Ectodermal cell (in vitro differentiated cells): Measurements from ENCODE around the gene ZNF277.

ENCODE experiments used
- H3K27ac ChIP-seq: 2 replicates; pipeline ENCODE4 v1.7.0; 2013; ENCODE audit warnings: mild to moderate bottlenecking, low read depth, low read length; ENCODE audit not compliant: insufficient read depth, poor library complexity, severe bottlenecking
- H3K27me3 ChIP-seq: 2 replicates; pipeline ENCODE4 v1.7.0; 2013; ENCODE audit warnings: mild to moderate bottlenecking, low read length; ENCODE audit not compliant: insufficient read depth, control insufficient read depth, poor library complexity, severe bottlenecking
- H3K36me3 ChIP-seq: one replicate; pipeline ENCODE4 v1.7.0; 2013; ENCODE audit warnings: low read length; ENCODE audit not compliant: control insufficient read depth, insufficient read depth
- H3K4me1 ChIP-seq: one replicate; pipeline ENCODE4 v1.7.0; 2013; ENCODE audit warnings: low read length; ENCODE audit not compliant: control insufficient read depth, insufficient read depth
- H3K4me3 ChIP-seq: 2 replicates; pipeline ENCODE4 v1.7.0; 2013; ENCODE audit warnings: low read depth, low read length, control low read depth; ENCODE audit not compliant: insufficient read depth
- H3K9me3 ChIP-seq: 2 replicates; pipeline ENCODE4 v1.7.0; 2013; ENCODE audit warnings: mild to moderate bottlenecking, low read length, moderate library complexity; ENCODE audit not compliant: control insufficient read depth
- WGBS, 2 experiments: methylation state at CpG; one replicate each; pipeline ENCODE4 v1.1.7; 2013; ENCODE audit warnings: missing lambda C conversion rate in 2 of 2; 5-methylcytosine and 5-hydroxymethylcytosine counted together

ZNF277 gene

DNA sequence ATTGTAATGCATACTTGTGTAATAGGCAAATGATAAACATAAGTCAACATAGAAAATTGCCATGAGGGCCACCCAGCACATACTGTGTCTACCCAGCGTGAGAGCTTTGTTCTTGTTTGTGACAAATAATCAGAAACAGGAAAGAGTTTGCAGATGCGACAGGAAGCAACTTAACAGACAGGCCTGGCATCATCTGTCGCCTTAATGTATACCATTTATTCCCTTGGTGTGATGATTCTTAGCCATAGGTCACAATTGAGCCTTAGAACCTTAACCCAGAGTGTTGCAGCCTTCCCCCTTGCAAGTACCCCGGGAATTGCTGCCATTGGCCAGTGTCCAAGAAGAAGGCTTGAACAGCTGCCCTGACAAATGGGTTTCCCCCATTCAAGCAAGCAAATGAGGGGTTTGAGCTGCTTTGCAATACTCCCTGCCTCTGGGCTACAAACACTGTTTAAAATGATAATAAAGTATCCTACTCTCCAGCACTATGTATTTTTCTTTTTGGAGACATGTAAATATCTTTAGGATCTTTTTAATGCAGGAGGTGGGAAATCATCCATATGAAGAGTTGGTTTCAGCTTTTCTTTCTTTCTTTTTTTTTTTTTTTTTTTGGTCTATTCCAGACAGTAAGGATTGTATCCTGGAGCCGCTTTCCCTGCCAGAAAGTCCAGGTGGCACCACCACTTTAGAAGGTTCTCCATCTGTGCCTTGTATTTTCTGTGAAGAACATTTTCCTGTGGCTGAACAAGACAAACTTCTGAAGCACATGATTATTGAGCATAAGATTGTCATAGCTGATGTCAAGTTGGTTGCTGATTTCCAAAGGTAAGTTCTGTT lies 80.0 kb downstream of the ZNF277 start:
- H3K27me3 ChIP-seq = no peaks in the 10 kb centered on the region
- no peaks in the 10 kb centered on the region for H3K4me1 ChIP-seq
- WGBS, 2 experiments = 89 to 94% methylated on average over 5 of the region's 5 CpGs
- no peaks in the 10 kb centered on the region for H3K9me3 ChIP-seq
- no peak overlapping the region for H3K4me3 ChIP-seq
- H3K27ac ChIP-seq = no peak overlapping the region
- H3K36me3 ChIP-seq = no peaks in the 10 kb centered on the region

DNA sequence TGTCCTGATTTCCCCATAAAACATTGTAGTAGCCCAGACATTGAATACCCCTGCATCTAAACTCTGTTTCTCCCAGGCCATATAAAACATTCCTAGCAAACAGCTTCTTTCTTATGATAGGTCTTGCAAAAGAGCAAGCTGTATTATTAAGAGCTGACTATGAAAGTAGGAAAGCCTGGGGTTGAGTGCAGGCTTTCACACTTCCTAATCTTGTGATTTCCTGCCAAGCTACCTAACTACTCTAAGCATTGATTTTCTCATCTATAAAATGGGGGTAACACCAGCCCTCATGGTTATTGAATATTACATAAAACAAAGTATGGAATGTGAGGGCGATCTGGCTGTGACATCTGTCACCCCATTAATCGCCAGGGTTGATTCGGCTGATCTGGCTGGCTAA lies 81.8 kb downstream of the ZNF277 start:
- no peaks in the 10 kb centered on the region for H3K27me3 ChIP-seq
- H3K4me1 ChIP-seq = no peaks in the 10 kb centered on the region
- H3K36me3 ChIP-seq = no peaks in the 10 kb centered on the region
- H3K27ac ChIP-seq = no peak overlapping the region
- H3K4me3 ChIP-seq = no peak overlapping the region
- no peaks in the 10 kb centered on the region for H3K9me3 ChIP-seq
- WGBS, 2 experiments = 84 to 92% methylated on average over 3 of the region's 3 CpGs

DNA sequence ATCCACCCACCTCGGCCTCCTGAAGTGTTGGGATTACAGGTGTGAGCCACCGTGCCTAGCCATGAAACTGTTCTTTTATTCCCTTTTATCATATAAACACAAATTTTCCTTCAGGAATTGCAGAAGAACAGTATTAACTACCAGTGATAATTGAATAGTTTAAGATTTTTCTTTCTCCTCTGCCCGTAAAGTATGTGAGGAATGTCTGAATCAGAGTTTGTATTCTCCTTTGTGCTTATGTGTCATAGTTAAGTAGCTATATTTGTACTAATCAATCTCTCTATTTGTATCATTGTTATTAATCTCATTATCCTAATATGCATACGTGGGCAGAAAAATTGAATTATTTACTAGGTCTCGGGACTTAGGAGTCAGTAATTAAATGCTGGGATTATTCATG lies 83.6 kb downstream of the ZNF277 start:
- H3K9me3 ChIP-seq = no peaks in the 10 kb centered on the region
- H3K36me3 ChIP-seq = no peaks in the 10 kb centered on the region
- no peaks in the 10 kb centered on the region for H3K27me3 ChIP-seq
- no peak overlapping the region for H3K27ac ChIP-seq
- H3K4me1 ChIP-seq = no peaks in the 10 kb centered on the region
- 85 to 91% methylated on average over 2 to 4 of the region's 5 CpGs for WGBS, 2 experiments
- no peak overlapping the region for H3K4me3 ChIP-seq

DNA sequence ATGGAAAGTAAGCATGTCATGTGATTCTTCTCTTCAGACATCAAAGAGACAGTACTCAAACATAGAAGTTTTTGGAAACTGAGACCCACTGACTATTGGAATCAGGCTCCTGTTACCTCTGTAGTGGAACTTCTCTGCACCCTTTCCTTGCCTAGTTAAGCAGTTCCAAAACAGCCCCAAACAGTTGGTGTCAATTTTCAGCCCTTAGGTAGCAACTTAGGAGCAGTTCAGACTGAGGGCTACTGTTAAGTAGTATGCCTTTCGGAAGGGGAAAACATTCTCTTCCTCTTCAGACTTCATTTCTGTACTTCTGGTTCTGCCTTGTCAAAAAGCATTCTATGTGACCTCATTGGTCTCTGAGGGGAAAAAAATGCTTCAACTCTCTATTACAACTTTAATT lies 85.7 kb downstream of the ZNF277 start:
- 81 to 100% methylated on average over 1 of the region's 1 CpG for WGBS, 2 experiments
- H3K36me3 ChIP-seq = no peaks in the 10 kb centered on the region
- no peaks in the 10 kb centered on the region for H3K4me1 ChIP-seq
- H3K27me3 ChIP-seq = no peaks in the 10 kb centered on the region
- no peaks in the 10 kb centered on the region for H3K9me3 ChIP-seq
- H3K4me3 ChIP-seq = no peak overlapping the region
- no peak overlapping the region for H3K27ac ChIP-seq

DNA sequence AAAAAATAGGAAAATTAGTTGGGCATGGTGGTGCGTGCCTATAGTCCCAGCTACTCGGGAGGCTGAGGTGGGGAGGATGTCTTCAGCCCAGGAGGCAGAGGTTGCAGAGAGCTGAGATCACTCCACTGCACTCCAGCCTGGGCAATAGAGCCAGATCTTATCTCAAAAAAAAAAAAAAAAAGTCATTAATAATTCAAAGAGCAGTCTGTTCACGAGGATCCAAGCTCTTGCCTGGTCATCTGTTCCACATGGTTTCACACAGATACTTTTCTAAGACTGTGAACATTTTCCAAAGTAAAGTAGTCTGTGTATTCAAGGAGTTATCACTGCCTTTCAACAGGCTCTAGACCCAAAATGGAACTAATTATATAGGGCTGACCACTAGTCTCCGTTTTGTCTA lies 86.9 kb downstream of the ZNF277 start:
- Histone ChIP-seq H3K27me3 (no peaks in the 10 kb centered on the region), H3K36me3 (no peaks in the 10 kb centered on the region), H3K9me3 (no peaks in the 10 kb centered on the region), H3K27ac (no peak overlapping the region), H3K4me3 (no peak overlapping the region), H3K4me1 (no peaks in the 10 kb centered on the region)
- WGBS, 2 experiments = 89 to 93% methylated on average over 4 of the region's 4 CpGs

DNA sequence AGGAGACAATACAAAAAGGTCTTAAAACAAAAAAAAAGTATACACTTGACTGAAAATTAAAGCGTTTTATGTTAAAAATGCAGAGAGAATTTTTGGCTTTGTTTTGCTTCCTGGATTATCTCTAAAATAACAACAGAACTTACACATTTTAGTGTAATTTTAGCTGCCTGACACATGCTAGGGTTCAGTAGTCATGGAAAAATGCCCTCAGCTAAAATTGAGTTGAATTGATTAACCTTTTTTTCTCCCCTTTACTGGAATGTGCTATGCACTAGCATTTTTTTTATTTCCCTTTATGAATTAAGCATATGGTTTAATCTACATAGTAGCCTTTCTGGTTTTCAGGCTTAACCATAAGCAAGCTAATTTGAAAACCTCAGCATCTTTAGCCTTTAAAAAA lies 89.9 kb downstream of the ZNF277 start:
- Histone ChIP-seq H3K36me3 (no peaks in the 10 kb centered on the region), H3K27ac (no peak overlapping the region)

DNA sequence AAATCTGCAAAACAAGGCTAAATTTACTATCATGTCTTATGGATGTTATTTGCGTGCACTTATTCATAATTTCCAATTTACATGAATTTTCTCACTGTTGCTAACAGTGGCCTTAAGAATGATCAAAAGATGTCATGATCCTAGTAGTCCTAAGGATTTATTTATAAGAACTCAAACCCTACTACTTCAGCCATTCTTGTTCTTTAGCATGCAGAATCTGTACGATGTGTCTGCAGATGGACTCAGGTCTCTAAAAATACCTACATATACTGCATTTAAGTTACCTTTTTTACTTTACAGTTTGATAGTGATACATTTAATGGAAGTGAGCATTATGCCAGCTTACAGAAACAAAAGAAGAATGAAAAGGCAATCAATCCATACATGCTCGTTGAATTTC lies 91.2 kb downstream of the ZNF277 start:
- Histone ChIP-seq H3K27ac (no peak overlapping the region), H3K36me3 (no peaks in the 10 kb centered on the region), H3K4me3 (no peak overlapping the region), H3K9me3 (no peaks in the 10 kb centered on the region), H3K4me1 (no peaks in the 10 kb centered on the region), H3K27me3 (no peaks in the 10 kb centered on the region)
- 96 to 100% methylated on average over 3 of the region's 3 CpGs for WGBS, 2 experiments

More for the DNA sequence above, 89.9 kb downstream of the ZNF277 start:
- no peaks in the 10 kb centered on the region for H3K4me1 ChIP-seq
- no peaks in the 10 kb centered on the region for H3K9me3 ChIP-seq
- H3K4me3 ChIP-seq = no peak overlapping the region
- no peaks in the 10 kb centered on the region for H3K27me3 ChIP-seq
- WGBS, 2 experiments = 80% methylated on average over 1 of the region's 1 CpG; no CpG with 5 or more reads in 1 of the 2 experiments

DNA sequence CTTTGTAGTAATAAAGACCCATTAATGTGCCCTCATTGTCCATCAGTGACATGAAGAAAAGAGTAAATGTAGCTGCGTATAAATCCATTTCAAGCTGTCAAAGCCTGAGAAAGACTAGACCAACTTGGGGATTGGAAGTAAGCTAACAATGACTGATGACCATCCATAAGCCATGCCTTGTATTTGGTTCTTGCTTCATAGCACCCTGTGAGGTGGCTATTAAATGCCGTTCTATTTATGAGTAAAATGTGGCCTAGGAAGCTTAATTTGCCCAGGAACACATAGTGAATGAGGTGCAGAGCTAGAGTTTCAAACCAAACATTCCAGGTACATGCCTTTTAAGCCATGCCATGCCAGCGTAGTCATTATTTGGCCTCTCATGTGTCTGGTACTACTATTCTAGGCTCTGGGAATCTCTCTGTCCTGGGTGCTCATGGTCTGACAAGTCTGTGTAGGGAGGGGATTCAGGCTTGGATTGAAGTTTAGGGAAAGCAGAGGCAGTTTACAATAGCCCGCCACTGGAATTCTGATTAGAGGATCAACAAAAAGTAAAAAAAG lies 92.1 kb downstream of the ZNF277 start:
- WGBS, 2 experiments = 95 to 97% methylated on average over 4 of the region's 4 CpGs
- Histone ChIP-seq H3K36me3 (no peaks in the 10 kb centered on the region), H3K27me3 (no peaks in the 10 kb centered on the region), H3K27ac (no peak overlapping the region), H3K4me1 (no peaks in the 10 kb centered on the region), H3K9me3 (no peaks in the 10 kb centered on the region), H3K4me3 (no peak overlapping the region)

DNA sequence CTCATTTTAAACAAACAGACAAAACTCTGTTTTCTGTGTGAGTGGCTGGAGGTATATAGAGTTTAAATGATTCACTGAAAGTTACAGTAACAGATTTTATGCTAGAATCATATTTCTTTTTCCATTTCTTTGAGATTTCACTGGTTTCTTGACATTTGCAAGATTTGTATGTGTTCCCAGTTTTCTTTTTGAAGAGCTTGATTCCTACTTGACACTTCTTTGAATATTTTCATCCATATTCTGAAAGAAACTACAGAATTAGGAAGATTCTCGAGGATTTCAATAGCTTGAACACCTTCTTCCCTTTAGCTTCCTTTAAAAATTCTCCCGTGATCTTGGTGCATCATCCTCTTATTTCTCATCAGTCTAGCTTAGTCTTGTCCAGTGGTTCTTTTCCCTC lies 93.6 kb downstream of the ZNF277 start:
- Histone ChIP-seq H3K27ac (no peak overlapping the region), H3K9me3 (no peaks in the 10 kb centered on the region), H3K36me3 (no peaks in the 10 kb centered on the region), H3K4me1 (no peaks in the 10 kb centered on the region), H3K4me3 (no peak overlapping the region), H3K27me3 (no peaks in the 10 kb centered on the region)
- WGBS, 2 experiments = 88 to 95% methylated on average over 2 of the region's 2 CpGs

DNA sequence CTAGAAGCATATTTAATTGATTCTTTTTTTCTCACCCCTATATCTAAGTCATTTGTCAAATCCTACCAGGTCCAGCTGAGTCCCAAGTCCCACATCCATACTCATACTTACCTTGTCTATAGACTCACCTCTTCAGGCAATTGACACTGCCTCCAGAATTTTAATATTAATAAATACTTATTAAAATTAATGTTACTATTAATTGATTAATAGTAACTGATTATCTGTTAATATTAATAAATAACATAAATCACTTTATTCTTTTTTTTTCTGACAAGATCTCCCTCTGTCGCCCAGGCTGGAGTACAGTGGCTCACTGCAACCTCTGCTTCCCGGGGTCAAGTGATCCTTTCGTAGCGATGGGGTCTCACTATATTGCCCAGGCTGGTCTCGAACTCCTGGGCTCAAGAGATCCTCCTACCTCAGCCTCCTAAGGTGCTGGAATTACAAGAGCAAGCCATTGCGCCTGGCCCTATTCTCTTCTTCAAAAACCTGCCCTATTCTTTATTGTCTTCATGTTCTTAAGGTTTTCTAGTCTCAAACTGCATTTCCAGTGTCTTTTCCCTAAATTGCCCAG lies 94.4 kb downstream of the ZNF277 start:
- Histone ChIP-seq H3K27ac (no peak overlapping the region), H3K27me3 (no peaks in the 10 kb centered on the region), H3K36me3 (no peaks in the 10 kb centered on the region), H3K9me3 (no peaks in the 10 kb centered on the region), H3K4me3 (no peak overlapping the region), H3K4me1 (no peaks in the 10 kb centered on the region)
- 93 to 94% methylated on average over 6 of the region's 6 CpGs for WGBS, 2 experiments
